GM12878 (cell line): ENCODE results near the gene SLFN5. TPM values are rescaled to one million over a fixed set of nuclear protein-coding genes. Genes with fewer than 3 reads are reported as not detected.

ENCODE experiments used
- ATAC-seq: fragments of 200-7000 bp; cut with Tn5 transposase; 3 replicates; pipeline ENCODE4 v1.9.1; 2020; ENCODE audit warnings: mild to moderate bottlenecking, moderate library complexity
- BruUV-seq: library from RNA; stranded (reverse); fragments of 400-500 nt; replicated peaks from 2 replicates; lab custom pipeline; 2021; lab: Mats Ljungman, UMichigan
- CTCF ChIA-PET: fragments of 300-600 bp; sonication (Branson Sonifier 250); formaldehyde crosslinking; extraction: SDS; loops from one replicate; lab custom pipeline; 2021; ENCODE audit warnings: inconsistent platforms; lab: Yijun Ruan, JAX
- POLR2A ChIA-PET: fragments of 350-600 bp; formaldehyde crosslinking; extraction: SDS; loops from one replicate; lab custom pipeline; 2021; ENCODE audit warnings: inconsistent platforms; lab: Charles Lee
- RAD21 ChIA-PET: fragments of 300-600 bp; sonication (Branson Sonifier 250); formaldehyde crosslinking; loops from one replicate; lab custom pipeline; 2023; ENCODE audit warnings: antibody characterized with exemption; ENCODE audit not compliant: unreplicated experiment; lab: Charles Lee
- SMC1A ChIA-PET: fragments of 300-600 bp; sonication (Branson Sonifier 250); formaldehyde crosslinking; loops from one replicate; lab custom pipeline; 2023; ENCODE audit not compliant: unreplicated experiment, uncharacterized antibody; lab: Charles Lee
- DNase-seq: peaks from one replicate; pipeline ENCODE4 v3.0.0-alpha.2; 2011; ENCODE audit warnings: low read depth, low spot score
- FAIRE-seq: peaks from 3 replicates; lab custom pipeline; 2011; peaks lifted over from hg19 to GRCh38; lab: Jason Lieb, UNC
- H2AFZ ChIP-seq: 2 replicates; pipeline ENCODE4 v1.6.0; 2011; ENCODE audit warnings: low read depth, low read length, control low read depth; ENCODE audit not compliant: control insufficient read depth
- H3K27ac ChIP-seq: 2 replicates; pipeline ENCODE4 v1.5.1; 2011; ENCODE audit warnings: control low read depth; ENCODE audit not compliant: control insufficient read depth, insufficient read depth
- H3K27me3 ChIP-seq, 2 experiments: replicated peaks in 1 of 2; 2 replicates each; pipeline versions ENCODE4 v1.6.0 to v1.6.1; 2011; ENCODE audit warnings: low read length in 1 of 2; ENCODE audit not compliant: control insufficient read depth in 2 of 2, insufficient read depth in 2 of 2
- H3K36me3 ChIP-seq, 2 experiments: 2 replicates each; pipeline ENCODE4 v1.5.1; 2011; ENCODE audit warnings: low read length in 1 of 2; ENCODE audit not compliant: control insufficient read depth in 2 of 2, insufficient read depth in 2 of 2
- H3K4me1 ChIP-seq: 2 replicates; pipeline ENCODE4 v1.6.1; 2011; ENCODE audit warnings: mild to moderate bottlenecking, low read length, moderate library complexity, mixed read lengths; ENCODE audit not compliant: control insufficient read depth, insufficient read depth
- H3K4me2 ChIP-seq: 2 replicates; pipeline ENCODE4 v1.6.0; 2011; ENCODE audit warnings: control low read depth; ENCODE audit not compliant: control insufficient read depth, insufficient read depth
- H3K4me3 ChIP-seq: fragments of 200-600 bp; sonication (generic); 2 replicates; pipeline ENCODE4 v1.5.1; 2016
- H3K79me2 ChIP-seq: 2 replicates; pipeline ENCODE4 v1.6.0; 2011; ENCODE audit warnings: low read length; ENCODE audit not compliant: control insufficient read depth, insufficient read depth
- H3K9ac ChIP-seq: 2 replicates; pipeline ENCODE4 v1.8.0; 2011; ENCODE audit warnings: low read length, control low read depth, mixed read lengths; ENCODE audit not compliant: control insufficient read depth, insufficient read depth
- H3K9me3 ChIP-seq: replicated peaks from 3 replicates; pipeline ENCODE4 v1.5.1; 2011; ENCODE audit warnings: mild to moderate bottlenecking, low read length; ENCODE audit not compliant: control insufficient read depth, insufficient read depth
- H4K20me1 ChIP-seq: 2 replicates; pipeline ENCODE4 v1.6.0; 2011; ENCODE audit not compliant: control insufficient read depth, insufficient read depth
- GATAD2B ChIP-seq: fragments of 450-650 bp; conservative IDR thresholded peaks from 2 replicates; pipeline ENCODE4 v1.6.1; 2017; ENCODE audit warnings: low read depth, mild to moderate bottlenecking, moderate library complexity
- HDAC2 ChIP-seq: fragments of 200-600 bp; sonication (generic); IDR thresholded peaks from 2 replicates; pipeline ENCODE4 v1.6.1; 2017
- HDGF ChIP-seq: fragments of 450-650 bp; IDR thresholded peaks from 2 replicates; pipeline ENCODE4 v1.6.1; 2016; ENCODE audit warnings: antibody characterized with exemption
- NRF1 ChIP-seq: conservative IDR thresholded peaks from 2 replicates; pipeline ENCODE4 v1.6.1; 2011; ENCODE audit warnings: mild to moderate bottlenecking, low read depth, low read length, improper control_type of control experiment
- SMAD5 ChIP-seq: IDR thresholded peaks from 2 replicates; pipeline ENCODE4 v1.6.1; 2016; ENCODE audit warnings: antibody characterized with exemption, low read depth
- STAT3 ChIP-seq: IDR thresholded peaks from 2 replicates; pipeline ENCODE4 v1.6.1; 2011; ENCODE audit warnings: low read depth, low read length, improper control_type of control experiment
- TCF7 ChIP-seq: IDR thresholded peaks from 2 replicates; pipeline ENCODE4 v1.6.1; 2014; ENCODE audit warnings: antibody characterized with exemption, borderline replicate concordance
- ZNF384 ChIP-seq: IDR thresholded peaks from 2 replicates; pipeline ENCODE4 v1.6.1; 2012; ENCODE audit warnings: low read depth, mild to moderate bottlenecking, low read length, improper control_type of control experiment, borderline replicate concordance
- WGBS: methylation state at CpG from one replicate; pipeline ENCODE4 v1.1.6; 2016; ENCODE audit warnings: low lambda C conversion rate; ENCODE audit not compliant: insufficient replicate concordance, insufficient coverage; ENCODE audit errors: missing lambda C conversion rate; 5-methylcytosine and 5-hydroxymethylcytosine counted together
- in situ Hi-C: fragments of 300-500 bp; cut with MboI; formaldehyde crosslinking; loops from 9 replicates; pipeline ENCODE4 v1.14.3; 2018; ENCODE audit warnings: mixed read lengths
- intact Hi-C: fragments of 100-400 bp; cut with micrococcal nuclease; formaldehyde crosslinking; loops from one replicate; pipeline ENCODE4 v1.14.2; 2022; ENCODE audit not compliant: unreplicated experiment
- polyA plus RNA-seq, 11 experiments: library from polyadenylated mRNA; depleted of rRNA in 4 of 11; unstranded in 6 of 11; stranded (reverse) in 5 of 11; fragments of >200 nt; fragmentation: Nextera tagmentation in 4 of 11; fragmentation: Illumina TruSeq in 1 of 11; extraction: Ambion mirVana in 4 of 11; extraction: Trizol in 1 of 11; gene quantifications; 1 replicate in 1 of 11; 2 replicates in 10 of 11; pipeline versions ENCODE4 v1.2.1 to v1.2.3, GENCODE V29; 2011 to 2016; ENCODE audit warnings: inconsistent platforms in 2 of 11, missing spikeins in 2 of 11, low read depth in 1 of 11
- total RNA-seq, 4 experiments: library from RNA; depleted of rRNA in 3 of 4; stranded (reverse); fragments of >200 nt in 3 of 4; fragmentation: Illumina TruSeq in 1 of 4; extraction: Trizol in 1 of 4; gene quantifications; 2 replicates each; pipeline versions ENCODE4 v1.2.1 to v1.2.3, GENCODE V29; 2013 to 2021
- TF ChIP-seq, protein P1 (sequence below): fragments of 450-650 bp; IDR thresholded peaks from 2 replicates; pipeline ENCODE4 v1.6.1; 2017; ENCODE audit warnings: mild to moderate bottlenecking, moderate library complexity

SLFN5 gene
- total and polyA plus RNA-seq, 10 of the 15 experiments (the other 5 are each of a cell fraction or from before 2014, with no cell fraction given) = 0.19 to 2.1 (median 1.3) TPM

DNA sequence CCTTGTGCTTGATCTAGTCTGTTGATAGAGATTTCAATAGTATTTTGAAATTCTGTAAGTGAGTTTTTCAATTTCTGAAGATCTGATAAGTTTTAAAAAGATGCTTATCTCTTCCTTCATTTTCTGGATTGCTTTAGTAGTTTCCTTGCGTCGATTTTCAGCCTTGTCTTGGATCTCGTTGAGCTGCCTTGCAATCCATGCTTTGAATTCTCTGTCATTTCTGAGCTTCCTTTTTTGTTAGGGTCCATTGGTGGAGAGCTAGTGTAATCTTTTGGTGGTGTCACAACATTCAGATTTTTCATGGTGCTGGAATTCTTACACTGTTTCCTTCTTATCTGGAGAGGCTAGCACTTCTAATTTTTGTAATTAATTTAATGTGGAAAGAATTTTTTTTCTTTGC lies 69.5 kb downstream of the SLFN5 start:
- FAIRE-seq = no peak
- no peak overlapping the region for H3K4me3 ChIP-seq

More for the DNA sequence above, 69.5 kb downstream of the SLFN5 start:
- DNase-seq = no peak
- SMC1A ChIA-PET = interaction anchor here (0.5 to 9.1 kb wide), 20 partner anchors 11 to 290 kb away, joined by 3 to 251 read pairs (median 4); partner anchors contain the start of genes SLFN11, SLFN12L, SLFN13 and SLFN5
- TF ChIP-seq STAT3 (no peak), HDGF (no peak), ZNF384 (no peak), NRF1 (no peak), GATAD2B (no peak), SMAD5 (no peak), HDAC2 (no peak), TCF7 (no peak)
- TF ChIP-seq, protein P1, sequence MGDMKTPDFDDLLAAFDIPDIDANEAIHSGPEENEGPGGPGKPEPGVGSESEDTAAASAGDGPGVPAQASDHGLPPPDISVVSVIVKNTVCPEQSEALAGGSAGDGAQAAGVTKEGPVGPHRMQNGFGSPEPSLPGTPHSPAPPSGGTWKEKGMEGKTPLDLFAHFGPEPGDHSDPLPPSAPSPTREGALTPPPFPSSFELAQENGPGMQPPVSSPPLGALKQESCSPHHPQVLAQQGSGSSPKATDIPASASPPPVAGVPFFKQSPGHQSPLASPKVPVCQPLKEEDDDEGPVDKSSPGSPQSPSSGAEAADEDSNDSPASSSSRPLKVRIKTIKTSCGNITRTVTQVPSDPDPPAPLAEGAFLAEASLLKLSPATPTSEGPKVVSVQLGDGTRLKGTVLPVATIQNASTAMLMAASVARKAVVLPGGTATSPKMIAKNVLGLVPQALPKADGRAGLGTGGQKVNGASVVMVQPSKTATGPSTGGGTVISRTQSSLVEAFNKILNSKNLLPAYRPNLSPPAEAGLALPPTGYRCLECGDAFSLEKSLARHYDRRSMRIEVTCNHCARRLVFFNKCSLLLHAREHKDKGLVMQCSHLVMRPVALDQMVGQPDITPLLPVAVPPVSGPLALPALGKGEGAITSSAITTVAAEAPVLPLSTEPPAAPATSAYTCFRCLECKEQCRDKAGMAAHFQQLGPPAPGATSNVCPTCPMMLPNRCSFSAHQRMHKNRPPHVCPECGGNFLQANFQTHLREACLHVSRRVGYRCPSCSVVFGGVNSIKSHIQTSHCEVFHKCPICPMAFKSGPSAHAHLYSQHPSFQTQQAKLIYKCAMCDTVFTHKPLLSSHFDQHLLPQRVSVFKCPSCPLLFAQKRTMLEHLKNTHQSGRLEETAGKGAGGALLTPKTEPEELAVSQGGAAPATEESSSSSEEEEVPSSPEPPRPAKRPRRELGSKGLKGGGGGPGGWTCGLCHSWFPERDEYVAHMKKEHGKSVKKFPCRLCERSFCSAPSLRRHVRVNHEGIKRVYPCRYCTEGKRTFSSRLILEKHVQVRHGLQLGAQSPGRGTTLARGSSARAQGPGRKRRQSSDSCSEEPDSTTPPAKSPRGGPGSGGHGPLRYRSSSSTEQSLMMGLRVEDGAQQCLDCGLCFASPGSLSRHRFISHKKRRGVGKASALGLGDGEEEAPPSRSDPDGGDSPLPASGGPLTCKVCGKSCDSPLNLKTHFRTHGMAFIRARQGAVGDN = no peak
- RAD21 ChIA-PET = interaction anchor here (1.3 to 5.9 kb wide), 8 partner anchors 55 to 302 kb away, joined by 3 to 171 read pairs (median 10); partner anchors contain the start of genes PEX12, SLFN12L and SLFN13
- no TSS peak for BruUV-seq
- intact Hi-C loops (loop anchor here (1.0 to 2.0 kb wide), 3 partner anchors 136 to 227 kb away; partner anchors contain the start of gene SLFN13), in situ Hi-C loops (loop anchor here (5.0 kb wide), 2 partner anchors 225 to 435 kb away; partner anchors contain the start of gene SLFN12L)
- POLR2A ChIA-PET = interaction anchor here (0.7 to 1.4 kb wide), 3 partner anchors 222 to 226 kb away, joined by 3 to 8 read pairs (median 6); partner anchors contain the start of gene SLFN12L
- Histone ChIP-seq H3K9ac (no peak overlapping the region), H3K9me3 (no peaks in the 10 kb centered on the region), H3K79me2 (no peaks in the 10 kb centered on the region), H3K36me3 (no peaks in the 10 kb centered on the region), H3K4me1 (peaks cover 9% of the 10 kb centered on the region), H3K4me2 (no peak overlapping the region), H2AFZ (no peak overlapping the region), H3K27ac (no peak overlapping the region), H3K27me3 (no peaks in the 10 kb centered on the region), H4K20me1 (no peaks in the 10 kb centered on the region)
- WGBS = 67% methylated on average over 3 of the region's 3 CpGs
- CTCF ChIA-PET = interaction anchor here (0.7 to 6.7 kb wide), 30 partner anchors 10 to 435 kb away, joined by 3 to 321 read pairs (median 5); partner anchors contain the start of genes PEX12, SLFN12L and SLFN13
- ATAC-seq = no peak
